A673 (cell line): ENCODE measurements around the gene SEMA5A. TPM values are rescaled to one million over a fixed set of nuclear protein-coding genes. Genes with fewer than 3 reads are reported as not detected.

Experiments used
- BruUV-seq: library from RNA; stranded (reverse); fragments of 400-500 nt; replicated peaks from 2 replicates; lab custom pipeline; 2021; lab: Mats Ljungman, UMichigan
- CTCF ChIA-PET: fragments of 300-600 bp; sonication (Branson Sonifier 250); formaldehyde crosslinking; loops from one replicate; lab custom pipeline; 2022; ENCODE audit warnings: antibody characterized with exemption; lab: Charles Lee
- POLR2A ChIA-PET: fragments of 300-600 bp; sonication (Branson Sonifier 250); formaldehyde crosslinking; loops from one replicate; lab custom pipeline; 2022; ENCODE audit warnings: antibody characterized with exemption; ENCODE audit not compliant: low non-redundant PET; lab: Charles Lee
- DNase-seq: peaks from one replicate; pipeline ENCODE4 v3.0.0-alpha.2; 2015; ENCODE audit warnings: low spot score
- H3K27ac ChIP-seq: fragments of 200-600 bp; sonication (generic); 2 replicates; pipeline ENCODE4 v1.5.1; 2016; ENCODE audit warnings: mixed run types, low read depth, mild to moderate bottlenecking, mixed read lengths, antibody characterized with exemption, low read length; ENCODE audit not compliant: poor library complexity, severe bottlenecking
- H3K27me3 ChIP-seq: fragments of 200-600 bp; sonication (generic); replicated peaks from 2 replicates; pipeline ENCODE4 v1.6.1; 2017; ENCODE audit warnings: mixed run types, low read depth, mild to moderate bottlenecking, mixed read lengths, antibody characterized with exemption, low read length; ENCODE audit not compliant: insufficient read depth, poor library complexity
- H3K36me3 ChIP-seq: fragments of 200-600 bp; sonication (generic); 2 replicates; pipeline ENCODE4 v1.6.1; 2016; ENCODE audit warnings: mixed run types, mild to moderate bottlenecking, mixed read lengths, antibody characterized with exemption, low read length; ENCODE audit not compliant: insufficient read depth, poor library complexity, severe bottlenecking
- H3K4me1 ChIP-seq: fragments of 200-600 bp; sonication (generic); 2 replicates; pipeline ENCODE4 v1.6.1; 2017; ENCODE audit warnings: mixed run types, mild to moderate bottlenecking, mixed read lengths, antibody characterized with exemption, low read length; ENCODE audit not compliant: insufficient read depth, poor library complexity, severe bottlenecking
- H3K4me3 ChIP-seq: fragments of 200-600 bp; sonication (generic); 2 replicates; pipeline ENCODE4 v1.5.1; 2016; ENCODE audit warnings: low read depth, mixed run types, mild to moderate bottlenecking, mixed read lengths, low read length; ENCODE audit not compliant: poor library complexity, severe bottlenecking
- H3K9me3 ChIP-seq: fragments of 200-600 bp; sonication (generic); 2 replicates; pipeline ENCODE4 v1.6.1; 2016; ENCODE audit warnings: mixed run types, low read depth, mild to moderate bottlenecking, mixed read lengths, antibody characterized with exemption, low read length; ENCODE audit not compliant: poor library complexity, severe bottlenecking
- CTCF ChIP-seq: fragments of 300-800, 200-600 bp; sonication (generic); conservative IDR thresholded peaks from 2 replicates; pipeline ENCODE4 v1.5.1; 2017; ENCODE audit warnings: low read depth, mild to moderate bottlenecking, antibody characterized with exemption, low read length, moderate library complexity, mixed read lengths
- EZH2 ChIP-seq: fragments of 200-600 bp; sonication (generic); IDR thresholded peaks from 2 replicates; pipeline ENCODE4 v1.6.1; 2017; ENCODE audit warnings: borderline replicate concordance, low read depth, mild to moderate bottlenecking, mixed read lengths, antibody characterized with exemption, low read length; ENCODE audit not compliant: poor library complexity, severe bottlenecking
- intact Hi-C: fragments of 100-400 bp; cut with micrococcal nuclease; formaldehyde crosslinking; loops from one replicate; pipeline ENCODE4 v1.10.0; 2022; ENCODE audit not compliant: unreplicated experiment
- total RNA-seq: library from RNA; stranded (reverse); gene quantifications from 2 replicates; pipeline ENCODE4 v1.2.3, GENCODE V29; 2021

The SEMA5A gene
- total RNA-seq, 1 experiment from 2014 or later, result 0.17 TPM

- no peak overlapping the region for H3K4me3 ChIP-seq
- H3K4me1 ChIP-seq, result no peaks in the 10 kb centered on the region
- TF ChIP-seq CTCF, result no peak
- no peak for TF ChIP-seq EZH2
- BruUV-seq, result no TSS peak
- no peaks in the 10 kb centered on the region for H3K9me3 ChIP-seq
- POLR2A ChIA-PET, result no interaction called here
- CTCF ChIA-PET, result no interaction called here
- DNase-seq, result no peak
- intact Hi-C loops, result no loop called here
- no peak overlapping the region for H3K27ac ChIP-seq
- H3K36me3 ChIP-seq, result no peaks in the 10 kb centered on the region
- no peaks in the 10 kb centered on the region for H3K27me3 ChIP-seq
Observed at GRCh38 chr5:9122528-9122927, 423.3 kb downstream of the SEMA5A start.

GRCh38 chr5:9121597-9121996 lies 424.3 kb downstream of the SEMA5A start:
- DNase-seq, result no peak
- intact Hi-C loops, result no loop called here
- Histone ChIP-seq H3K4me3 (no peak overlapping the region), H3K36me3 (no peaks in the 10 kb centered on the region), H3K27me3 (no peaks in the 10 kb centered on the region), H3K4me1 (no peaks in the 10 kb centered on the region), H3K27ac (no peak overlapping the region), H3K9me3 (no peaks in the 10 kb centered on the region)
- POLR2A ChIA-PET, result no interaction called here
- TF ChIP-seq CTCF (no peak), EZH2 (no peak)
- BruUV-seq, result no TSS peak
- CTCF ChIA-PET, result no interaction called here

- POLR2A ChIA-PET, result no interaction called here
- TF ChIP-seq CTCF, result no peak
- no peak for TF ChIP-seq EZH2
- Histone ChIP-seq H3K9me3 (no peaks in the 10 kb centered on the region), H3K36me3 (no peaks in the 10 kb centered on the region), H3K4me3 (no peak overlapping the region), H3K4me1 (no peaks in the 10 kb centered on the region), H3K27me3 (no peaks in the 10 kb centered on the region), H3K27ac (no peak overlapping the region)
- DNase-seq, result no peak
- intact Hi-C loops, result no loop called here
- CTCF ChIA-PET, result no interaction called here
- no TSS peak for BruUV-seq
Observed at GRCh38 chr5:9118852-9119251, 427.0 kb downstream of the SEMA5A start.
